NCI-H187 treated with DMSO at 0.1 percent for 48 hours (cell line): Measurements from ENCODE around the gene SUMO4.

Source experiments
- DNase-seq: peaks from one replicate; lab custom pipeline; 2025; lab: John Stamatoyannopoulos, UW

Gene SUMO4

GRCh38 chr6:149389509-149390297 is 10.4 kb upstream of the SUMO4 start:
- no peak for DNase-seq

GRCh38 chr6:149392093-149392492 is 8.0 kb upstream of the SUMO4 start:
- no peak for DNase-seq

GRCh38 chr6:149392535-149392934 is 7.5 kb upstream of the SUMO4 start:
- DNase-seq: no peak

GRCh38 chr6:149393002-149393679 is 6.9 kb upstream of the SUMO4 start:
- DNase-seq: no peak

- DNase-seq: no peak
Measured at GRCh38 chr6:149395185-149395584, 4.9 kb upstream of the SUMO4 start.

GRCh38 chr6:149397384-149397783 is 2.7 kb upstream of the SUMO4 start:
- DNase-seq: no peak

- DNase-seq: no peak
Measured at GRCh38 chr6:149403534-149403933, 3.5 kb downstream of the SUMO4 start.

GRCh38 chr6:149405823-149406765 is 6.0 kb downstream of the SUMO4 start:
- no peak for DNase-seq

GRCh38 chr6:149409617-149410016 is 9.6 kb downstream of the SUMO4 start:
- DNase-seq: no peak

- no peak for DNase-seq
Measured at GRCh38 chr6:149410557-149410956, 10.5 kb downstream of the SUMO4 start.

GRCh38 chr6:149414009-149414408 is 13.9 kb downstream of the SUMO4 start:
- DNase-seq: no peak

- DNase-seq: no peak
Measured at GRCh38 chr6:149414821-149415220, 14.8 kb downstream of the SUMO4 start.

- no peak for DNase-seq
Measured at GRCh38 chr6:149419696-149420404, 19.8 kb downstream of the SUMO4 start.

- no peak for DNase-seq
Measured at GRCh38 chr6:149421132-149421531, 21.1 kb downstream of the SUMO4 start.

GRCh38 chr6:149422581-149422980 is 22.5 kb downstream of the SUMO4 start:
- no peak for DNase-seq

- no peak for DNase-seq
Measured at GRCh38 chr6:149423964-149424440, 23.9 kb downstream of the SUMO4 start.

GRCh38 chr6:149425224-149425623 is 25.2 kb downstream of the SUMO4 start:
- no peak for DNase-seq

- DNase-seq: no peak
Measured at GRCh38 chr6:149425754-149426153, 25.7 kb downstream of the SUMO4 start.

GRCh38 chr6:149428606-149429005 is 28.5 kb downstream of the SUMO4 start:
- no peak for DNase-seq

GRCh38 chr6:149429427-149430360 is 29.6 kb downstream of the SUMO4 start:
- no peak for DNase-seq
